Renal cortex interstitium (tissue), 11 donors: Measurements from ENCODE around the gene ALPP. TPM values are rescaled to one million over a fixed set of nuclear protein-coding genes. Genes with fewer than 3 reads are reported as not detected.

Source experiments
- DNase-seq, 11 donors: peaks; one replicate each; pipeline ENCODE4 v3.0.0-alpha.2; 2013; ENCODE audit warnings: low read depth in 9 of 11, low spot score in 4 of 11; ENCODE audit errors: extremely low read depth in 1 of 11
- polyA plus RNA-seq, 3 donors: library from polyadenylated mRNA; unstranded; fragments of 120-200 nt; gene quantifications; one replicate each; pipeline ENCODE4 v1.2.1, GENCODE V29; 2013; ENCODE audit not compliant: insufficient read length in 3 of 3

ALPP gene
- polyA plus RNA-seq, 3 donors = not detected

GRCh38 chr2:232339121-232340081 lies 39.1 kb upstream of the ALPP start:
- DNase-seq = no peak

- no peak for DNase-seq
Observed at GRCh38 chr2:232340171-232340935, 38.2 kb upstream of the ALPP start.

GRCh38 chr2:232341061-232341738 lies 37.4 kb upstream of the ALPP start:
- no peak for DNase-seq

GRCh38 chr2:232341739-232342126 lies 36.8 kb upstream of the ALPP start:
- no peak for DNase-seq

GRCh38 chr2:232342635-232343565 lies 35.7 kb upstream of the ALPP start:
- DNase-seq = no peak

- DNase-seq = no peak
Observed at GRCh38 chr2:232343821-232344220, 34.7 kb upstream of the ALPP start.

- no peak for DNase-seq
Observed at GRCh38 chr2:232345251-232345650, 33.3 kb upstream of the ALPP start.

GRCh38 chr2:232347369-232347768 lies 31.2 kb upstream of the ALPP start:
- no peak for DNase-seq

GRCh38 chr2:232348936-232349335 lies 29.6 kb upstream of the ALPP start:
- no peak for DNase-seq

GRCh38 chr2:232349546-232349945 lies 29.0 kb upstream of the ALPP start:
- DNase-seq = no peak

- DNase-seq = no peak
Observed at GRCh38 chr2:232349946-232350635, 28.5 kb upstream of the ALPP start.

- DNase-seq = no peak
Observed at GRCh38 chr2:232350804-232351685, 27.5 kb upstream of the ALPP start.

GRCh38 chr2:232351686-232352510 lies 26.7 kb upstream of the ALPP start:
- no peak for DNase-seq

- no peak for DNase-seq
Observed at GRCh38 chr2:232352511-232353091, 25.9 kb upstream of the ALPP start.

- no peak for DNase-seq
Observed at GRCh38 chr2:232353096-232353495, 25.5 kb upstream of the ALPP start.

- DNase-seq = no peak
Observed at GRCh38 chr2:232353660-232354059, 24.9 kb upstream of the ALPP start.
